Tibial nerve (tissue), 4 donors: Measurements from ENCODE around the gene PACSIN1. TPM values are rescaled to one million over a fixed set of nuclear protein-coding genes. Genes with fewer than 3 reads are reported as not detected.

Experiments used
- DNase-seq, 2 donors: peaks; one replicate each; pipeline ENCODE4 v3.0.0-alpha.2; 2019; ENCODE audit warnings: low spot score in 2 of 2
- H3K27ac ChIP-seq, 4 donors: fragments of 200-600 bp; sonication (generic) in 3 of 4; one replicate each; pipeline ENCODE4 v1.5.1; 2017 to 2019; ENCODE audit warnings: mild to moderate bottlenecking in 1 of 4
- H3K27me3 ChIP-seq, 2 donors: fragments of 200-600 bp; sonication (generic) in 1 of 2; one replicate each; pipeline versions ENCODE4 v1.5.1 to v1.6.0; 2017 to 2019
- H3K36me3 ChIP-seq, 3 donors: fragments of 200-600 bp; sonication (generic); one replicate each; pipeline ENCODE4 v1.5.1; 2018 to 2019
- H3K4me1 ChIP-seq, 4 donors: fragments of 200-600 bp; sonication (generic) in 3 of 4; one replicate each; pipeline ENCODE4 v1.5.1; 2017 to 2019
- H3K4me3 ChIP-seq, 4 donors: fragments of 200-600 bp; sonication (generic) in 3 of 4; one replicate each; pipeline ENCODE4 v1.5.1; 2017 to 2019; ENCODE audit warnings: mild to moderate bottlenecking in 1 of 4, moderate library complexity in 1 of 4
- H3K9me3 ChIP-seq, 4 donors: fragments of 200-600 bp; sonication (generic) in 3 of 4; one replicate each; pipeline ENCODE4 v1.5.1; 2017 to 2019
- CTCF ChIP-seq, 5 experiments: fragments of 200-600 bp in 3 of 5; fragments of 450-650 bp in 2 of 5; sonication (generic) in 3 of 5; IDR thresholded peaks; one replicate each; pipeline ENCODE4 v1.5.1; 2016 to 2019; ENCODE audit warnings: antibody characterized with exemption in 5 of 5, mild to moderate bottlenecking in 3 of 5, moderate library complexity in 2 of 5
- EP300 ChIP-seq, 2 donors: sonication (generic); formaldehyde crosslinking; IDR thresholded peaks; one replicate each; pipeline ENCODE4 v1.6.1; 2017; ENCODE audit warnings: antibody characterized with exemption in 2 of 2, mild to moderate bottlenecking in 1 of 2
- POLR2A ChIP-seq, 2 donors: fragments of 450-650 bp; IDR thresholded peaks; one replicate each; pipeline ENCODE4 v1.6.1; 2017; ENCODE audit warnings: antibody characterized with exemption in 2 of 2, mild to moderate bottlenecking in 2 of 2, moderate library complexity in 2 of 2
- whole genome bisulfite sequencing, 2 donors: methylation state at CpG; one replicate each; pipeline ENCODE4 v1.1.5; 2018; 5-methylcytosine and 5-hydroxymethylcytosine counted together
- total RNA-seq, 4 donors: library from RNA; depleted of rRNA; stranded (reverse); fragments of >200 nt; gene quantifications; one replicate each; pipeline ENCODE4 v1.1.0, GENCODE V29; 2016

The PACSIN1 gene
- total RNA-seq, 4 donors from 2014 or later, result 0.30 to 2.6 (median 0.42) TPM; not detected in 1

GRCh38 chr6:34517966-34518365 lies 52.1 kb downstream of the PACSIN1 start:
- no peak for TF ChIP-seq CTCF (IDR thresholded peaks at IDR 0.05)
- no peak for TF ChIP-seq EP300 (IDR thresholded peaks at IDR 0.05)
- TF ChIP-seq POLR2A (IDR thresholded peaks at IDR 0.05), result no peak
- Histone ChIP-seq H3K4me1 (peaks cover 0 to 16% (median 7%) of the 10 kb centered on the region in 4 donors), H3K27ac (no peak overlapping the region), H3K4me3 (no peak overlapping the region), H3K27me3 (peaks cover 0 to 23% of the 10 kb centered on the region in 2 donors), H3K9me3 (no peaks in the 10 kb centered on the region), H3K36me3 (no peaks in the 10 kb centered on the region)
- no peak for DNase-seq
- WGBS, 2 donors, result 81 to 85% methylated on average over 4 to 8 of the region's 8 CpGs

GRCh38 chr6:34518669-34519365 lies 52.9 kb downstream of the PACSIN1 start:
- no peaks in the 10 kb centered on the region for H3K36me3 ChIP-seq
- no peak overlapping the region for H3K4me3 ChIP-seq
- no peak for DNase-seq
- TF ChIP-seq EP300 (IDR thresholded peaks at IDR 0.05), result no peak
- WGBS, 2 donors, result 86 to 91% methylated on average over 4 of the region's 4 CpGs
- no peak overlapping the region for H3K27ac ChIP-seq
- peaks cover 0 to 23% of the 10 kb centered on the region in 2 donors for H3K27me3 ChIP-seq
- H3K4me1 ChIP-seq, result peaks cover 0 to 16% (median 7%) of the 10 kb centered on the region in 4 donors
- H3K9me3 ChIP-seq, result no peaks in the 10 kb centered on the region

DNA sequence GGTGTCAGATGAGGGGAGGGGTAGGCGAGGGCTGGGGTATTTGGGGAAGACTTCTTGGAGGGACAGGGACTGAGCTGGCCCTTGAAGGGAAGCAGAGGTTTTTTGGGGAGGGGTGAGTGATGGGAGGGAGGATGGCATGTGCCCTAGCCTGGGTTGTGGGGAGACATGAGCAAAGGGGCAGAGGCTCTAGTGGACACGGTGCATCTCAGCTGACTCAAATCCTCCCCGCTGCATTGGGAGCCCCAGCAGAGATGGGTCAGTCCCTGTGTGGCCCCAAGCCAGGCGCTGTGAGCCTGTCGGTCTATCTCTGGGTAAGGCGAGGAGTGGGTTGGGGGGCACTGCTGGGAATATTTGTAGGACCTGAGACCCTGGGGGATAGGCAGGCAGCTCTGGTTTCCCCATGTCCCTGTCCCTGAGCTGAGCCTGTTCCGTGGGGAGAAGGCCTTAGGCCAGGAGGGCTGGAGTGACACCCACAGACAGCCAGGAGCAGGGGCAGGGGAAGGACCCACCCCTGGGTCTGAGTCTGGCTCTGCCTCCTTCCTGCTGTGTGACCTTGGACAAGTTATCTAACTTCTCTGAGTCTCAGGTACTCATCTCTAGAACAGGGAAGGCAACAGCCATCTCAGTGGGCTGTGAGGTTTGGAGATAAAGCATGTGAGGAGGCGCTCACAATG lies 54.2 kb downstream of the PACSIN1 start:
- Histone ChIP-seq H3K36me3 (no peaks in the 10 kb centered on the region), H3K4me1 (peaks cover 0 to 7% (median 1%) of the 10 kb centered on the region in 4 donors), H3K27ac (no peak overlapping the region), H3K9me3 (no peaks in the 10 kb centered on the region), H3K27me3 (peaks cover 0 to 19% of the 10 kb centered on the region in 2 donors), H3K4me3 (no peak overlapping the region)
- TF ChIP-seq POLR2A (IDR thresholded peaks at IDR 0.05), result no peak
- no peak for TF ChIP-seq EP300 (IDR thresholded peaks at IDR 0.05)
- no peak for TF ChIP-seq CTCF (IDR thresholded peaks at IDR 0.05)
- 77 to 82% methylated on average over 8 of the region's 8 CpGs for WGBS, 2 donors
- DNase-seq, result no peak

DNA sequence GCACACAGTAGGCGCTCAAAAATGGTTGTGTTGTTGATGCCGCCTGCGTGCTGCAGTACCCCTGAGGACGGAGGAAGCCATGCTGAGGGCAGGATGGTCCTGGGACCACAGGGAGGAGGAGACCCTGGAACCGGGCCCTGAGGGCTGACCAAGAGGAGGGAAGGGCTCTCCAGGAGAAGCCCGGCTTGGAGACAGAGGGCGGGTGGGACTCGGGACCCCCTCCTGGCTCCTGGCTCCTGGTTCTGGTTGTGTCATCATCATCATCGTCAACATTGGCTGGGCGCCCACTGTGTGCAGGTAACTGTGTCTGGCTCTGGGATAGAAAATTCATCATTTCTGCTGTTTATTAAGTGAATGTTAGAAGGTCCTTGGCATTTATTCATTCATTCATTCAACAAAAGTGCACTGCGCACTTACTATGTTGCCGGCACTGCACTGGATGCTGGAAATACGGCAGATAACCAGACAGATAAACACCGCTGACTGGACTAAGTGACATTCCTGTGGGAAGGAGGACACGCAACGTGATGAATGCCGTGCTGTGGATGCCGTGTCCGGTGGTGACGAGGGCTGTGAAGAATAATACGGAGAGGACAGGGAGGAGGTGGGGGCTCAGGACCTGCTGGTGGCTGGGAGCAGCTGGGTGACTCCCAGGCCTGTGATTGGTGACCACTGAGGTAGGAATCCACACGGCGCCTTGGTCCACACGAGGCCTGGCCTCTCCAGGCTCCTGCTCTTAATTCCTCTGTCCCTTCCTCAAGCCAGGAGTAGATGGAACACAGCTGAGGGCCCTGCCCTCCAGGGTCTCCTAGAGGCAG lies 55.0 kb downstream of the PACSIN1 start:
- TF ChIP-seq CTCF (IDR thresholded peaks at IDR 0.05) (no peak), EP300 (IDR thresholded peaks at IDR 0.05) (no peak), POLR2A (IDR thresholded peaks at IDR 0.05) (no peak)
- H3K27me3 ChIP-seq, result peaks cover 0 to 13% of the 10 kb centered on the region in 2 donors
- H3K4me3 ChIP-seq, result no peak overlapping the region
- no peaks in the 10 kb centered on the region for H3K36me3 ChIP-seq
- H3K27ac ChIP-seq, result no peak overlapping the region
- WGBS, 2 donors, result 85 to 87% methylated on average over 24 of the region's 24 CpGs
- no peak for DNase-seq
- H3K4me1 ChIP-seq, result no peaks in the 10 kb centered on the region
- H3K9me3 ChIP-seq, result no peaks in the 10 kb centered on the region

- no peaks in the 10 kb centered on the region for H3K36me3 ChIP-seq
- no peak for DNase-seq
- no peak for TF ChIP-seq CTCF (IDR thresholded peaks at IDR 0.05)
- no peak for TF ChIP-seq POLR2A (IDR thresholded peaks at IDR 0.05)
- no peak for TF ChIP-seq EP300 (IDR thresholded peaks at IDR 0.05)
- H3K9me3 ChIP-seq, result no peaks in the 10 kb centered on the region
- H3K4me1 ChIP-seq, result peaks cover 0 to 7% (median 2%) of the 10 kb centered on the region in 4 donors
- peaks cover 0 to 7% of the 10 kb centered on the region in 2 donors for H3K27me3 ChIP-seq
- no peak overlapping the region for H3K27ac ChIP-seq
- H3K4me3 ChIP-seq, result no peak overlapping the region
- WGBS, 2 donors, result 88 to 90% methylated on average over 25 to 28 of the region's 28 CpGs
Observed at GRCh38 chr6:34521463-34522285, 55.8 kb downstream of the PACSIN1 start.
